ENCODE results near the gene AMMECR1.

Gene AMMECR1

DNA sequence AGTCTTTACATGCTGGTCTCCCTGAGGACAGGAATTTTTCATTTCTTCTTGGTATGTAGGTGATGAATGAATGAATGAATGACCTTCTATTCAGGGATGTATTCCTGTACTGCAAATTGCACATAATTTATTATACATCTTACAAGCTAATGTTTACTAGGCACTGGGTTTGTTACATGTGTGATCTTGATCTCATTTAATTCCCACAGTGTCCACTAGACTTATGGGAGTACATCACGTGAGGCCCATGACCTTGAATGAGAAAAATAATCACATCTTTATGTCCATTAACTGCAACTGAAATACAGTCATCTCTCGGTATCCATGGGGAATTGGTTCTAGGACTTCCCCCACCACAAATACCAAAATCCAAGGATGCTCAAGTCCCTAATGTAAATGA lies 164.6 kb downstream of the AMMECR1 start:
- no peak for DNase-seq (ENCODE audit: extremely low read depth, low read depth)
- TF ChIP-seq, protein P1, sequence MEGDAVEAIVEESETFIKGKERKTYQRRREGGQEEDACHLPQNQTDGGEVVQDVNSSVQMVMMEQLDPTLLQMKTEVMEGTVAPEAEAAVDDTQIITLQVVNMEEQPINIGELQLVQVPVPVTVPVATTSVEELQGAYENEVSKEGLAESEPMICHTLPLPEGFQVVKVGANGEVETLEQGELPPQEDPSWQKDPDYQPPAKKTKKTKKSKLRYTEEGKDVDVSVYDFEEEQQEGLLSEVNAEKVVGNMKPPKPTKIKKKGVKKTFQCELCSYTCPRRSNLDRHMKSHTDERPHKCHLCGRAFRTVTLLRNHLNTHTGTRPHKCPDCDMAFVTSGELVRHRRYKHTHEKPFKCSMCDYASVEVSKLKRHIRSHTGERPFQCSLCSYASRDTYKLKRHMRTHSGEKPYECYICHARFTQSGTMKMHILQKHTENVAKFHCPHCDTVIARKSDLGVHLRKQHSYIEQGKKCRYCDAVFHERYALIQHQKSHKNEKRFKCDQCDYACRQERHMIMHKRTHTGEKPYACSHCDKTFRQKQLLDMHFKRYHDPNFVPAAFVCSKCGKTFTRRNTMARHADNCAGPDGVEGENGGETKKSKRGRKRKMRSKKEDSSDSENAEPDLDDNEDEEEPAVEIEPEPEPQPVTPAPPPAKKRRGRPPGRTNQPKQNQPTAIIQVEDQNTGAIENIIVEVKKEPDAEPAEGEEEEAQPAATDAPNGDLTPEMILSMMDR (IDR thresholded peaks at IDR 0.05; ENCODE audit: low read depth, low read length, missing control alignments) = no peak
- H3K4me3 ChIP-seq (replicated peaks; ENCODE audit: low read depth, low read length) = no peak overlapping the region

DNA sequence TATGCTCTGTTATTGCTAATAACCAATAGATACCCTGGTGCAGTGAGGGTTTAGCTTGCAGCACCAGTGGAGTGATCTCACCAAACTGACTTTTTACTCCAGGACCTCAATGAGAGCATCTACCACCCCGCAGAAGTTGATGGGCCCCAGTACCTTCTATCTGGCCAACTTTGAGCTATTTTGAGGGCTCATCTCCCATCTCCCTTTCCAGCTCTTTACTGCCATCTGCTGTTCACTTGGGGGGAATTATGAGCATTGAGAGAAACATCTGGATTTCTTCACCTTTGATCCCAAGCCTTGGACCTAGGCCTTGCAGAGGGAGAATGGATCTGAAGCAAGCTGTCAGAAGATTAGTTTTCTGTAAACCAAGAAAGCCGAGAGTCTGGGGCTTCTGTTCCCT lies 171.4 kb downstream of the AMMECR1 start:
- peak; percentile 22 for DNase-seq (ENCODE audit: extremely low read depth, low read depth)
- H3K4me3 ChIP-seq (replicated peaks; ENCODE audit: low read depth, low read length) = no peak overlapping the region
- TF ChIP-seq, protein P1 (IDR thresholded peaks at IDR 0.05; ENCODE audit: low read depth, low read length, missing control alignments) = peak; percentile 66

DNA sequence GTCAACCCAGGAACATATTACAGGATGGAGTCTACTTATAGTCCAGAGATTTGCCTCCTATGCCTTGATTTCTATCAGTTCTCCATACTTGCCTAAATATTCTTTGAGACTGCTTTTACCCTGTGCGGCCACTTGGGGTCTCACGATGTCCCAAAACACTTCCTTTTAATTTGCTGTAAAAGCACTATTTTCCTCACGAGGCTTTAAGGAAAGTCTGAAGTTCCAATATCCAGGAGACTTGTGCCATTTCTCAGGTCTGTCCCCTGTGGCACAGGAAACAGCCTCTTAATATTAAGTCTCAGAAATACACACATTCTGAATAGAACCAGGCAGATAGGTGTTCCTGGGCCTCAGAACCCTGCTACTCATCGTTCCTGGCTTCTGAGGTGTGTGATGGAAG lies 172.0 kb downstream of the AMMECR1 start:
- TF ChIP-seq, protein P1 (IDR thresholded peaks at IDR 0.05; ENCODE audit: low read depth, low read length, missing control alignments) = peak; percentile 46
- no peak overlapping the region for H3K4me3 ChIP-seq (replicated peaks; ENCODE audit: low read depth, low read length)

DNA sequence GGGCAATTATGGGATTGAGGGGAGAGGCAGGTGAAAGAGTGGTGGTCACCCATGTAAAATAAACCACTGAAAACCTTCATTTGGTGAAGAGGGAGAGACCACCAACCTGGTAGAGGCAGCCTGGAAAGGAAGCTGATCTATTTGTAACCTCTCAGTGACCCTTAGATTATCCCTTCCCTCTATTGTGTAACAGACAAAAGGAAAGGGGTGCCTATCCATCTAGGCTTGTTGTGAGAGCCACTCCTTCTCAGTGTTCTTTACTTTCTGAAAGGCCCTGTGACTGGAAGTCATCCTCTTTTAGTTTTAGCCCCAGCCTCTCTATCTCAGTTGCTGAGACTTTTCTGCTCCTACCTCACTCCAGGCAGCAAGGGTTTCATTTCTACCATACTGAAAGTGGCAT lies 172.6 kb downstream of the AMMECR1 start:
- no peak for DNase-seq (ENCODE audit: extremely low read depth, low read depth)
- TF ChIP-seq, protein P1 (IDR thresholded peaks at IDR 0.05; ENCODE audit: low read depth, low read length, missing control alignments) = no peak
- H3K4me3 ChIP-seq (replicated peaks; ENCODE audit: low read depth, low read length) = no peak overlapping the region

More for the DNA sequence above, 172.0 kb downstream of the AMMECR1 start:
- no peak for DNase-seq (ENCODE audit: extremely low read depth, low read depth)
